GM23338 (cell line): Measurements from ENCODE around the gene ANKRD6. TPM values are rescaled to one million over a fixed set of nuclear protein-coding genes. Genes with fewer than 3 reads are reported as not detected.

ENCODE experiments used
- ATAC-seq: fragments of 200-7000 bp; cut with Tn5 transposase; 3 replicates; pipeline ENCODE4 v1.9.1; 2020
- DNase-seq: peaks from one replicate; pipeline ENCODE4 v3.0.0-alpha.2; 2015; ENCODE audit warnings: low spot score
- H2AFZ ChIP-seq: fragments of 200-600 bp; sonication (generic); 2 replicates; pipeline ENCODE4 v1.8.0; 2016; ENCODE audit warnings: antibody characterized with exemption, mild to moderate bottlenecking, moderate library complexity
- H3F3A ChIP-seq: fragments of 200-600 bp; sonication (generic); replicated peaks from 2 replicates; pipeline ENCODE4 v1.8.0; 2017; ENCODE audit warnings: antibody characterized with exemption, mixed run types, low read depth
- H3K27ac ChIP-seq: fragments of 200-600 bp; sonication (generic); 2 replicates; pipeline ENCODE4 v1.6.1; 2016; ENCODE audit warnings: low read depth
- H3K27me3 ChIP-seq: fragments of 200-600 bp; sonication (generic); 2 replicates; pipeline ENCODE4 v1.8.0; 2016; ENCODE audit warnings: mild to moderate bottlenecking, mixed run types, moderate library complexity; ENCODE audit not compliant: insufficient read depth
- H3K36me3 ChIP-seq: fragments of 200-600 bp; sonication (generic); 2 replicates; pipeline ENCODE4 v1.8.0; 2016; ENCODE audit warnings: mild to moderate bottlenecking; ENCODE audit not compliant: insufficient read depth
- H3K4me1 ChIP-seq: fragments of 200-600 bp; sonication (generic); 2 replicates; pipeline ENCODE4 v1.8.0; 2016; ENCODE audit warnings: mild to moderate bottlenecking, moderate library complexity; ENCODE audit not compliant: insufficient read depth
- H3K4me2 ChIP-seq: fragments of 200-600 bp; sonication (generic); 2 replicates; pipeline ENCODE4 v1.7.1; 2017; ENCODE audit warnings: mixed run types
- H3K4me3 ChIP-seq: fragments of 200-600 bp; sonication (generic); 2 replicates; pipeline ENCODE4 v1.6.1; 2016; ENCODE audit warnings: mixed run types
- H3K79me2 ChIP-seq: fragments of 200-600 bp; sonication (generic); replicated peaks from 2 replicates; pipeline ENCODE4 v1.8.0; 2017; ENCODE audit warnings: mild to moderate bottlenecking; ENCODE audit not compliant: insufficient read depth
- H3K9me2 ChIP-seq: fragments of 200-600 bp; sonication (generic); 2 replicates; pipeline ENCODE4 v1.8.0; 2017; ENCODE audit not compliant: insufficient read depth
- H4K20me1 ChIP-seq: fragments of 200-600 bp; sonication (generic); replicated peaks from 2 replicates; pipeline ENCODE4 v1.8.0; 2017; ENCODE audit warnings: mild to moderate bottlenecking; ENCODE audit not compliant: insufficient read depth
- H3K27ac Mint-ChIP-seq: 2 replicates; pipeline ENCODE4 v1.8.0; 2020; ENCODE audit warnings: inconsistent platforms, mild to moderate bottlenecking, moderate library complexity, mixed read lengths
- H3K27me3 Mint-ChIP-seq: 3 replicates; pipeline ENCODE4 v1.8.0; 2022; ENCODE audit warnings: low read depth, mild to moderate bottlenecking, moderate library complexity, mixed read lengths, inconsistent platforms; ENCODE audit not compliant: insufficient read depth, poor library complexity
- H3K36me3 Mint-ChIP-seq: 3 replicates; pipeline ENCODE4 v1.8.0; 2021; ENCODE audit warnings: low read depth, mild to moderate bottlenecking, inconsistent platforms, moderate library complexity, mixed read lengths
- H3K4me1 Mint-ChIP-seq: 3 replicates; pipeline ENCODE4 v1.8.0; 2020; ENCODE audit warnings: mild to moderate bottlenecking, inconsistent platforms, mixed read lengths
- H3K4me3 Mint-ChIP-seq: 3 replicates; pipeline ENCODE4 v1.8.0; 2021; ENCODE audit warnings: moderate library complexity, mild to moderate bottlenecking, inconsistent platforms, mixed read lengths
- H3K9me3 Mint-ChIP-seq: 3 replicates; pipeline ENCODE4 v1.8.0; 2020; ENCODE audit warnings: moderate library complexity, mild to moderate bottlenecking, inconsistent platforms, mixed read lengths
- CTCF ChIP-seq, 2 experiments: fragments of 200-600 bp in 1 of 2; sonication (generic) in 1 of 2; conservative IDR thresholded peaks; 2 replicates each; pipeline versions ENCODE4 v1.5.1 to v1.6.1; 2016 to 2017; ENCODE audit warnings: antibody characterized with exemption in 2 of 2, low read depth in 2 of 2, mild to moderate bottlenecking in 2 of 2, moderate library complexity in 1 of 2
- ZNF331 ChIP-seq: fragments of 250-450 bp; sonication (Bioruptor Pico); IDR thresholded peaks from 2 replicates; pipeline ENCODE4 v1.5.0; 2020; ENCODE audit warnings: low read depth, mild to moderate bottlenecking, moderate library complexity
- polyA plus RNA-seq: library from polyadenylated mRNA; unstranded; fragments of >200 nt; fragmentation: Nextera tagmentation; extraction: Ambion mirVana; gene quantifications from 2 replicates; pipeline ENCODE4 v1.2.1, GENCODE V29; 2016
- small RNA-seq: library from RNA; depleted of rRNA; stranded (forward); fragments of <200 nt; gene quantifications from one replicate; pipeline ENCODE3, GENCODE V24; 2014; ENCODE audit warnings: low replicate concordance
- total RNA-seq: library from RNA; depleted of rRNA; stranded (reverse); fragments of >200 nt; shearing (Covaris generic); gene quantifications from 2 replicates; pipeline ENCODE4 v1.2.3, GENCODE V29; 2014; rRNA removed

ANKRD6 gene
- total and polyA plus RNA-seq, 2 experiments from 2014 or later = 3.2 to 9.2 TPM

DNA sequence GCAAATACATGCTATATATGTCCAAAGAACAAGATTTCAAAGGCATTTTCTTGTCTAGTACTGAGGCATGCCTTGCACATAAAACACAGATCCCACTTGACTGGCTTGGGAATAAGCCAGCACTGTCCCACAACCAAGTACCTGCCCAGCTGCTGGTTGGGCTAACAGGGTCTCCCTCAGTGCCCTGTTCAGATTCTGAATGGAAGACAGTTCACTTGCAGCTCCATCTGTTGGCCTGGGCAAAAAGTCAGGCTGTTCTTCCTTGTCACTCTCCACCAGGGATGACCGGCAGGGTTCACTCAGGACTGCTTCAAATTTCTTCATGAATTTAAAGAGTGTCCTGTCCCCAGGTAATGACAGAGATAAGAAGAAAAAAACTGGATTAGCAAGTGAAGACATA, 250.0 kb downstream of the ANKRD6 start:
- DNase-seq (peak; percentile 15), ATAC-seq (no peak)
- no peak overlapping the region for H3K4me2 ChIP-seq
- H4K20me1 ChIP-seq = no peaks in the 10 kb centered on the region
- H3K4me3 ChIP-seq = no peak overlapping the region
- Mint-ChIP-seq H3K9me3 (no peaks in the 10 kb centered on the region), H3K27ac (0 out of 2 replicates have a peak overlapping the region, but pooled peaks have one; percentile 62), H3K36me3 (peaks cover 98% of the 10 kb centered on the region), H3K4me1 (peaks cover 29% of the 10 kb centered on the region), H3K4me3 (no peak overlapping the region), H3K27me3 (peaks cover 7% of the 10 kb centered on the region)
- no peaks in the 10 kb centered on the region for H3K27me3 ChIP-seq
- peaks cover 22% of the 10 kb centered on the region for H3K4me1 ChIP-seq
- peaks cover 4% of the 10 kb centered on the region; the same call in 1 of the 2 replicates for H3K79me2 ChIP-seq
- H2AFZ ChIP-seq = no peak overlapping the region
- peak in 1 of 2 experiments; percentile 25; a peak in 2 of 4 replicates for TF ChIP-seq CTCF (conservative IDR thresholded peaks at IDR 0.05; ENCODE audit: low read depth in 2 of 2)
- no peak for TF ChIP-seq ZNF331 (CRISPR knock-in tag)
- peaks cover 25% of the 10 kb centered on the region; the same call in 1 of the 2 replicates for H3F3A ChIP-seq
- peak overlapping the region; percentile 90; the same call in 1 of the 2 replicates for H3K27ac ChIP-seq
- no peaks in the 10 kb centered on the region for H3K9me2 ChIP-seq
- H3K36me3 ChIP-seq = peaks cover 91% of the 10 kb centered on the region

Small RNA genes lying within 50 kb of the gene (small RNA-seq; reads per million reads assigned to genes)
- not detected for gene RN7SL11P

Other genes starting within 250 kb of the ANKRD6 start
- gene GABRR1, start 215.8 kb upstream of the ANKRD6 start, total RNA-seq = 0.14 and 0.16 TPM in 2 replicates
- gene GABRR1, start 215.8 kb upstream of the ANKRD6 start, polyA plus RNA-seq = 0.12 and 0.37 TPM in 2 replicates
- gene GABRR2, start 117.9 kb upstream of the ANKRD6 start, total RNA-seq = 0.39 TPM in 1 of 2 replicates, not detected in the other
- gene GABRR2, start 117.9 kb upstream of the ANKRD6 start, polyA plus RNA-seq = not detected in 2 replicates
- gene UBE2J1, start 80.4 kb upstream of the ANKRD6 start, total RNA-seq = 10.3 and 13.1 TPM in 2 replicates
- 6.4 and 7.5 TPM in 2 replicates for gene UBE2J1, start 80.4 kb upstream of the ANKRD6 start, polyA plus RNA-seq
- gene RRAGD, start 20.9 kb upstream of the ANKRD6 start, total RNA-seq = 20.1 and 22.1 TPM in 2 replicates
- 7.0 and 8.5 TPM in 2 replicates for gene RRAGD, start 20.9 kb upstream of the ANKRD6 start, polyA plus RNA-seq
- gene LYRM2, start 205.6 kb downstream of the ANKRD6 start, total RNA-seq = 13.0 and 20.3 TPM in 2 replicates
- gene LYRM2, start 205.6 kb downstream of the ANKRD6 start, polyA plus RNA-seq = 48.9 and 67.3 TPM in 2 replicates